Upper lobe of left lung (tissue), 6 donors: Measurements from ENCODE around the gene RECQL5. TPM values are rescaled to one million over a fixed set of nuclear protein-coding genes. Genes with fewer than 3 reads are reported as not detected.

ENCODE experiments used
- ATAC-seq, 2 donors: fragments of 200-7000 bp; cut with Tn5 transposase; one replicate each; pipeline ENCODE4 v1.9.1; 2022; ENCODE audit warnings: mild to moderate bottlenecking in 2 of 2, moderate library complexity in 2 of 2; ENCODE audit not compliant: low FRiP score in 2 of 2
- DNase-seq, 2 donors: peaks; one replicate each; pipeline ENCODE4 v3.0.0-alpha.2; 2019 to 2020
- H3K27ac ChIP-seq, 4 donors: fragments of 200-600 bp; sonication (generic); one replicate each; pipeline ENCODE4 v1.5.1; 2016 to 2019
- H3K27me3 ChIP-seq, 4 donors: fragments of 200-600 bp; sonication (generic); one replicate each; pipeline ENCODE4 v1.5.1; 2017 to 2019
- H3K36me3 ChIP-seq, 4 donors: fragments of 200-600 bp; sonication (generic); one replicate each; pipeline ENCODE4 v1.5.1; 2016 to 2019
- H3K4me1 ChIP-seq, 4 donors: fragments of 200-600 bp; sonication (generic); one replicate each; pipeline ENCODE4 v1.5.1; 2018 to 2019
- H3K4me3 ChIP-seq, 4 donors: fragments of 200-600 bp; sonication (generic); one replicate each; pipeline ENCODE4 v1.5.1; 2017 to 2019; ENCODE audit warnings: mild to moderate bottlenecking in 2 of 4, moderate library complexity in 1 of 4
- H3K9me3 ChIP-seq, 4 donors: fragments of 200-600 bp; sonication (generic); one replicate each; pipeline ENCODE4 v1.5.1; 2018 to 2019
- CTCF ChIP-seq, 6 experiments: fragments of 450-650 bp in 4 of 6; fragments of 200-600 bp in 2 of 6; sonication (generic) in 2 of 6; IDR thresholded peaks; one replicate each; pipeline ENCODE4 v1.5.1; 2016 to 2019; ENCODE audit warnings: antibody characterized with exemption in 6 of 6
- EP300 ChIP-seq, 4 donors: sonication (generic); formaldehyde crosslinking; IDR thresholded peaks; one replicate each; pipeline ENCODE4 v1.5.1; 2017; ENCODE audit warnings: antibody characterized with exemption in 4 of 4, control low read depth in 2 of 4
- POLR2A ChIP-seq, 4 donors: fragments of 450-650 bp; IDR thresholded peaks; one replicate each; pipeline ENCODE4 v1.5.1; 2016 to 2017; ENCODE audit warnings: antibody characterized with exemption in 4 of 4, mild to moderate bottlenecking in 2 of 4
- POLR2AphosphoS5 ChIP-seq, 2 donors: sonication (generic); formaldehyde crosslinking; IDR thresholded peaks; one replicate each; pipeline ENCODE4 v1.5.1; 2017; ENCODE audit warnings: antibody characterized with exemption in 2 of 2
- WGBS, 2 donors: methylation state at CpG; one replicate each; pipeline ENCODE4 v1.1.5; 2017 to 2018; 5-methylcytosine and 5-hydroxymethylcytosine counted together
- total RNA-seq, 6 donors: library from RNA; depleted of rRNA in 4 of 6; stranded (reverse); fragments of >200 nt in 4 of 6; gene quantifications; one replicate each; pipeline versions ENCODE4 v1.1.0 to v1.2.1, GENCODE V29; 2016 to 2021
- donor health status: DM: no; HTN: no; CAD: no; lungs with moderate emphysema.
- donor health status: DM: no; HTN: yes; CAD: no; lungs with severe emphysema.

The RECQL5 gene
- total RNA-seq, 6 donors from 2014 or later: 11.4 to 97.4 (median 41.4) TPM

GRCh38 chr17:75617675-75618074 is 49.3 kb downstream of the RECQL5 start:
- H3K27ac ChIP-seq: no peak overlapping the region
- H3K4me3 ChIP-seq: no peak overlapping the region
- no peaks in the 10 kb centered on the region for H3K27me3 ChIP-seq
- H3K36me3 ChIP-seq: peaks cover 3 to 100% (median 77%) of the 10 kb centered on the region in 4 donors
- 86 to 90% methylated on average over 7 to 10 of the region's 11 CpGs for WGBS, 2 donors
- DNase-seq (peak in 1 of 2 donors; percentile 55), ATAC-seq (no peak)
- no peaks in the 10 kb centered on the region for H3K9me3 ChIP-seq
- H3K4me1 ChIP-seq: no peaks in the 10 kb centered on the region
- TF ChIP-seq CTCF (IDR thresholded peaks at IDR 0.05): no peak
- no peak for TF ChIP-seq POLR2AphosphoS5 (IDR thresholded peaks at IDR 0.05)
- no peak for TF ChIP-seq POLR2A (IDR thresholded peaks at IDR 0.05)
- TF ChIP-seq EP300 (IDR thresholded peaks at IDR 0.05): no peak

- no peak for TF ChIP-seq POLR2AphosphoS5 (IDR thresholded peaks at IDR 0.05)
- TF ChIP-seq EP300 (IDR thresholded peaks at IDR 0.05): no peak
- Histone ChIP-seq H3K9me3 (no peaks in the 10 kb centered on the region), H3K27ac (no peak overlapping the region), H3K36me3 (peaks cover 3 to 100% (median 80%) of the 10 kb centered on the region in 4 donors), H3K27me3 (no peaks in the 10 kb centered on the region), H3K4me1 (no peaks in the 10 kb centered on the region), H3K4me3 (no peak overlapping the region)
- DNase-seq (no peak), ATAC-seq (no peak)
- WGBS, 2 donors: 93 to 94% methylated on average over 11 to 16 of the region's 16 CpGs
Measured at GRCh38 chr17:75617218-75617617, 49.7 kb downstream of the RECQL5 start.

DNA sequence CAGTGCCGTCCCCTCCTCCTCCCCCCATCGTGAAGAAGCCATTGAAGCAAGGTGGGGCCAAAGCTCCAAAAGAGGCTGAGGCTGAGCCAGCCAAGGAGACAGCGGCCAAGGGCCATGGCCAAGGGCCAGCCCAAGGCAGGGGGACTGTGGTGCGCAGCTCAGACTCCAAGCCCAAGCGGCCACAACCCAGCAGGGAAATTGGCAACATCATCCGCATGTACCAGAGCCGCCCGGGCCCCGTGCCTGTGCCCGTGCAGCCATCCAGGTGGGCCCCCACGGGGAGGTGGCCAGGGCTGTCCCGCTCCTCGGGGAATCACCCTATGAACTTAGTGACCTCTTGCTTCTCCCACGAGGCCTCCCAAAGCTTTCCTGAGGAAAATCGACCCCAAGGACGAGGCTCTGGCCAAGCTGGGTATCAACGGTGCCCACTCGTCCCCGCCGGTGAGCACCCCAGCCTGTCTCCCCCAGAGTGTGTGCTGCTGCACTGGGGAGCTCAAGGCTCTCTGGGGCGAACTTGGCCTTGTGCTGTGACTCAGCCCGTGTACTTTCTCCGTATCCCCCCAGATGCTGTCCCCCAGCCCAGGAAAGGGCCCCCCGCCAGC is 50.3 kb downstream of the RECQL5 start:
- Histone ChIP-seq H3K4me1 (no peaks in the 10 kb centered on the region), H3K36me3 (peaks cover 3 to 100% (median 81%) of the 10 kb centered on the region in 4 donors), H3K27me3 (no peaks in the 10 kb centered on the region), H3K9me3 (no peaks in the 10 kb centered on the region), H3K4me3 (no peak overlapping the region), H3K27ac (no peak overlapping the region)
- TF ChIP-seq POLR2A (IDR thresholded peaks at IDR 0.05): no peak
- no peak for TF ChIP-seq POLR2AphosphoS5 (IDR thresholded peaks at IDR 0.05)
- no peak for TF ChIP-seq CTCF (IDR thresholded peaks at IDR 0.05)
- TF ChIP-seq EP300 (IDR thresholded peaks at IDR 0.05): no peak
- WGBS, 2 donors: 84 to 90% methylated on average over 10 to 24 of the region's 24 CpGs
- ATAC-seq (no peak), DNase-seq (peak in 1 of 2 donors; percentile 80)

- TF ChIP-seq CTCF (IDR thresholded peaks at IDR 0.05) (no peak), POLR2A (IDR thresholded peaks at IDR 0.05) (no peak), POLR2AphosphoS5 (IDR thresholded peaks at IDR 0.05) (no peak), EP300 (IDR thresholded peaks at IDR 0.05) (no peak)
- H3K4me3 ChIP-seq: no peak overlapping the region
Measured at GRCh38 chr17:75615301-75615700, 51.7 kb downstream of the RECQL5 start.

DNA sequence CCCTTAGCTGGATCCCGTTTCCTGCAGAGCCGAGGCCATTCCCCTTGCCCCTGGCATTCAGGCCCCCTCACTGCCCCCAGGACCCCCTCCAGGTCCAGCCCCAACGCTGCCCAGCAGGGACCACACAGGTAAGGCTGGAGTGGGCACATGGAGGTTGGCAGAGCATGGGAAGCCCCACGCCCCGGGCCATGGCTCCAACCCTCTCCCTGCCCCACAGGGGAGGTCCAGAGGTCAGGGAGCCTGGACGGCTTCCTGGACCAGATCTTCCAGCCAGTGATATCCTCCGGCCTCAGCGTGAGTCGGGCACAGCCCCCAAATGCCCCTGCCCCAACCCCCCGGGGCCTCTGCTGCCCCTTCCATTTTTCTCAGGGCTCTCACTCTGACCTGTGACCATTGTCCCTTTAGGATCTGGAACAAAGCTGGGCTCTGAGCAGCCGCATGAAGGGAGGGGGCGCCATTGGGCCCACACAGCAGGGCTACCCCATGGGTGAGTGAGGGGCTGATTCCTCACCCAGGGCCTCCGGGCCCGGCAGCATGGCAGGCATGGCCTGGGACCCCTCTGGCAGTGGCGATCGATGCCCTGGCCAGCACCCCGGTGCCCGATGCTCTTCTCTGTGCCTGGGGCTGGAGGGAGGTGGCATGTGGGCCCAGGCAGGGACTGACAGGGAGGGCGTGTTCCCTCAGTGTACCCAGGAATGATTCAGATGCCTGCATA is 52.2 kb downstream of the RECQL5 start:
- no peaks in the 10 kb centered on the region for H3K4me1 ChIP-seq
- ATAC-seq: no peak
- no peak overlapping the region for H3K4me3 ChIP-seq
- WGBS, 2 donors: 93% methylated on average over 13 of the region's 19 CpGs; no CpG with 5 or more reads in 1 of the 2 donors
- peaks cover 3 to 95% (median 76%) of the 10 kb centered on the region in 4 donors for H3K36me3 ChIP-seq
- H3K27ac ChIP-seq: no peak overlapping the region
- DNase-seq: peak in 1 of 2 donors; percentile 63
- H3K9me3 ChIP-seq: no peaks in the 10 kb centered on the region
- no peaks in the 10 kb centered on the region for H3K27me3 ChIP-seq
- no peak for TF ChIP-seq CTCF (IDR thresholded peaks at IDR 0.05)

More at GRCh38 chr17:75615301-75615700, 51.7 kb downstream of the RECQL5 start:
- Histone ChIP-seq H3K9me3 (no peaks in the 10 kb centered on the region), H3K36me3 (peaks cover 3 to 95% (median 78%) of the 10 kb centered on the region in 4 donors), H3K27me3 (no peaks in the 10 kb centered on the region), H3K27ac (no peak overlapping the region), H3K4me1 (no peaks in the 10 kb centered on the region)
- WGBS, 2 donors: 93% methylated on average over 10 of the region's 11 CpGs; no CpG with 5 or more reads in 1 of the 2 donors
- ATAC-seq (no peak), DNase-seq (peak in 1 of 2 donors; percentile 73)
